GM21529 (cell line): ENCODE results near the gene IL11.

ENCODE experiments used
- ATAC-seq: cut with Tn5 transposase; IDR thresholded peaks from one replicate; pipeline ENCODE4 v1.9.1; 2021; ENCODE audit not compliant: unreplicated experiment

Gene IL11

GRCh38 chr19:55373993-55374757, 3.9 kb upstream of the IL11 start:
- ATAC-seq: no peak

- no peak for ATAC-seq
Measured at GRCh38 chr19:55373306-55373992, 3.2 kb upstream of the IL11 start.

GRCh38 chr19:55372316-55373081, 2.2 kb upstream of the IL11 start:
- ATAC-seq: no peak

GRCh38 chr19:55369653-55370304, 484 bp downstream of the IL11 start:
- no peak for ATAC-seq

GRCh38 chr19:55368701-55369563, 1.3 kb downstream of the IL11 start:
- no peak for ATAC-seq

GRCh38 chr19:55368106-55368505, 2.2 kb downstream of the IL11 start:
- no peak for ATAC-seq

GRCh38 chr19:55366790-55367189, 3.5 kb downstream of the IL11 start:
- no peak for ATAC-seq

GRCh38 chr19:55365964-55366363, 4.3 kb downstream of the IL11 start:
- ATAC-seq: no peak

GRCh38 chr19:55365245-55365644, 5.0 kb downstream of the IL11 start:
- ATAC-seq: no peak

GRCh38 chr19:55362990-55363716, 7.1 kb downstream of the IL11 start, which contains the start of gene GARIN5B:
TSS of gene GARIN5B (minus strand) at chr19:55363260. CDS start at chr19:55363066, 194 bp downstream.
- ATAC-seq: no peak

- no peak for ATAC-seq
Measured at GRCh38 chr19:55362174-55362989, 7.9 kb downstream of the IL11 start.

- no peak for ATAC-seq
Measured at GRCh38 chr19:55360902-55361301, 9.4 kb downstream of the IL11 start.

GRCh38 chr19:55358943-55359908, 11.0 kb downstream of the IL11 start:
- no peak for ATAC-seq

GRCh38 chr19:55358493-55358892, 11.8 kb downstream of the IL11 start:
- ATAC-seq: no peak

GRCh38 chr19:55355213-55355821, 14.9 kb downstream of the IL11 start:
- ATAC-seq: no peak

GRCh38 chr19:55354698-55355212, 15.5 kb downstream of the IL11 start, which contains the start of gene COX6B2:
TSS of gene COX6B2 (minus strand) at chr19:55354719. CDS start at chr19:55354521, 198 bp downstream.
- no peak for ATAC-seq
